T-helper 1 cell treated with Interleukin-12 subunit alpha and Interleukin-12 subunit beta and Interleukin-4 antibody, amounts not matched to agents 30 μg/mL and 1 μg/mL, for 36 hours (primary cell): ENCODE results near the gene APOL6.
"Not testable (repeated sequence)": the region's sequence is repeated elsewhere in the genome, so short reads cannot be mapped to it uniquely, and the experiment has no call there.

Experiments used
- H3K27ac Mint-ChIP-seq: one replicate; pipeline ENCODE4 v1.8.0; 2021; ENCODE audit warnings: mild to moderate bottlenecking, mixed read lengths
- H3K27me3 Mint-ChIP-seq: one replicate; pipeline ENCODE4 v1.8.0; 2021; ENCODE audit warnings: low read depth, mixed read lengths
- H3K36me3 Mint-ChIP-seq: one replicate; pipeline ENCODE4 v1.8.0; 2021; ENCODE audit warnings: low read depth, mixed read lengths
- H3K4me1 Mint-ChIP-seq: one replicate; pipeline ENCODE4 v1.8.0; 2021; ENCODE audit warnings: low read depth, mixed read lengths
- H3K4me3 Mint-ChIP-seq: one replicate; pipeline ENCODE4 v1.8.0; 2021; ENCODE audit warnings: mild to moderate bottlenecking, moderate library complexity, mixed read lengths
- H3K9me3 Mint-ChIP-seq: one replicate; pipeline ENCODE4 v1.8.0; 2021; ENCODE audit warnings: mixed read lengths

APOL6 gene

GRCh38 chr22:35663371-35663770 lies 15.1 kb downstream of the APOL6 start:
- H3K4me1 Mint-ChIP-seq = peaks cover 41% of the 10 kb centered on the region
- H3K4me3 Mint-ChIP-seq = no peak overlapping the region
- peaks cover 80% of the 10 kb centered on the region for H3K36me3 Mint-ChIP-seq
- H3K27ac Mint-ChIP-seq = peak overlapping the region; percentile 41
- no peaks in the 10 kb centered on the region for H3K27me3 Mint-ChIP-seq
- H3K9me3 Mint-ChIP-seq = peaks cover 33% of the 10 kb centered on the region

DNA sequence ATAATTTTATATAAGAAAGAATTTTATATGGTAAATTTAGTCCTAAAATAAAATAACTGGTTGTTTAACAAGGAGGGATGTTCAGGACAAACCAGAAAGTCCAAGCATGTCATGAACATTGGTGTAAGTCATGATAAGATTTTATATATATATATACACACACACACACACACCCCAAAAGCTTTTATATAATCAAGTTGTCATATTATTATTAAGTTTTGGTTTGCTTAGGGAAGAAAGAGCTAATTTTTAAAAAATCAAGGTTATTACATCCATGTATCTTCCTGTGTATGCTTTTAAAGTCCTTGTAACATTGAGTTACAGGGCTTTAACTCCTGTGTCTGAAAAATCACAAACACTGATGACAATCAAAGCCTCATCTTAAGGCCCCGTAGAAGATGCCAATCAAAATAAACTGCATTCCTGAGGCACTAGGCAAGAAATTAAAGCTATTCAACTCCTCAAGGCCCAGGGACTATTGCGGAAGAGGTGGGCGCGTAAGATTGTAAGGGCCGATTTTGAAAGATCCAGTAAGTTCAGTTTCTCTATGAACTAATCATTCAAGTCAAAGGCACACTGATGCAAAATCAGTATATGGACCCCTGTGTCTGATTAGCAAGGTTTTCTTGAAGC lies 16.8 kb downstream of the APOL6 start:
- Mint-ChIP-seq H3K27me3 (no peaks in the 10 kb centered on the region), H3K36me3 (peaks cover 68% of the 10 kb centered on the region), H3K27ac (no peak overlapping the region), H3K4me1 (peaks cover 30% of the 10 kb centered on the region), H3K9me3 (peaks cover 28% of the 10 kb centered on the region), H3K4me3 (no peak overlapping the region)

GRCh38 chr22:35666699-35667098 lies 18.5 kb downstream of the APOL6 start:
- H3K36me3 Mint-ChIP-seq = peaks cover 54% of the 10 kb centered on the region
- H3K4me3 Mint-ChIP-seq, H3K27me3 Mint-ChIP-seq: not testable (repeated sequence)
- peak overlapping the region; percentile 1 for H3K27ac Mint-ChIP-seq
- H3K9me3 Mint-ChIP-seq = peaks cover 28% of the 10 kb centered on the region
- H3K4me1 Mint-ChIP-seq = peaks cover 15% of the 10 kb centered on the region

DNA sequence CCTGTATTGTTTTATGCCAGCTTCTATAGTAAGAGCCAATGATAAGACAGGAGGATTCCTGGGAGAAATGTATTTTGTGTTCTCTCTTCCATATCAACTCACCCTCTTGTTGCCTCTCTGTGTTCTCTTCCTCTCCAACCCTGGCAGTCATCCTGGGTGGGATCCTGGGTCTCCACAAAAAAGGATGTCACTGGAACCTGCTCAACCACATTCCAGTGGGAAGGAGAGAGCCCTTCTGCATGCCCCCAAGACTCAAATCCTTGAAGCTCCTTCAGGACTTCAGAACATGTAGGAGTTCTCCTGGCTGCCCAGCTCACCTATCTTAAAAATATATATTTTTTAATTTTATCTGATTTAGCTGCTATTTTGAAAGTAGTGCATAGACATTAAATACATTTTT lies 26.1 kb downstream of the APOL6 start:
- H3K4me3 Mint-ChIP-seq = no peak overlapping the region
- no peak overlapping the region for H3K27ac Mint-ChIP-seq
- peaks cover 2% of the 10 kb centered on the region for H3K4me1 Mint-ChIP-seq
- H3K36me3 Mint-ChIP-seq = peaks cover 16% of the 10 kb centered on the region
- H3K27me3 Mint-ChIP-seq = no peaks in the 10 kb centered on the region
- peaks cover 27% of the 10 kb centered on the region for H3K9me3 Mint-ChIP-seq

DNA sequence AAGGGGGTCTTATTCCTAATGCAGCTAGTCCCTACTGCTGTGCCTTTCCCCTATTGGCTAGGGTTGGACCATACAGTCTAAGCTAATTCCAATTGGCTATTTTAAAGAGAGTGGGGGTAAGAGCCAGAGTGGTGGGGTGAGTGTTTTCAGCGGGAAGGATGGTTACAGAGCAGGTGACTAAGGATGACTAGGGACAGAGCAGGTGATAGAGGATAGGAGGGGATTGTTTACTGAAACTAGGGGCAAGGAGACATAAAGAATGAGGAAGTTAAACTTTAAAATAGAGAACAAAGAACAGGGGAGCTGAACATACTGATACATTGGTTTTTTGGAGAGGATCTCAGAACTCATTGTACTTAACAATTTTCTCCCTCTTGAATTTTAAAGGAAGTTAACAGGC lies 27.8 kb downstream of the APOL6 start:
- peaks cover 19% of the 10 kb centered on the region for H3K36me3 Mint-ChIP-seq
- not testable (repeated sequence) for H3K4me3 Mint-ChIP-seq, H3K4me1 Mint-ChIP-seq, H3K27me3 Mint-ChIP-seq, H3K27ac Mint-ChIP-seq
- peaks cover 32% of the 10 kb centered on the region for H3K9me3 Mint-ChIP-seq

- Mint-ChIP-seq H3K4me1 (peaks cover 4% of the 10 kb centered on the region), H3K4me3 (no peak overlapping the region), H3K9me3 (peaks cover 30% of the 10 kb centered on the region), H3K27me3 (no peaks in the 10 kb centered on the region), H3K27ac (no peak overlapping the region), H3K36me3 (peaks cover 20% of the 10 kb centered on the region)
Measured at GRCh38 chr22:35677460-35678187, 29.4 kb downstream of the APOL6 start.

GRCh38 chr22:35678836-35679235 lies 30.6 kb downstream of the APOL6 start:
- H3K27ac Mint-ChIP-seq = no peak overlapping the region
- H3K4me1 Mint-ChIP-seq = peaks cover 4% of the 10 kb centered on the region
- peaks cover 17% of the 10 kb centered on the region for H3K36me3 Mint-ChIP-seq
- H3K9me3 Mint-ChIP-seq = peaks cover 30% of the 10 kb centered on the region
- peaks cover 7% of the 10 kb centered on the region for H3K27me3 Mint-ChIP-seq
- H3K4me3 Mint-ChIP-seq = no peak overlapping the region

DNA sequence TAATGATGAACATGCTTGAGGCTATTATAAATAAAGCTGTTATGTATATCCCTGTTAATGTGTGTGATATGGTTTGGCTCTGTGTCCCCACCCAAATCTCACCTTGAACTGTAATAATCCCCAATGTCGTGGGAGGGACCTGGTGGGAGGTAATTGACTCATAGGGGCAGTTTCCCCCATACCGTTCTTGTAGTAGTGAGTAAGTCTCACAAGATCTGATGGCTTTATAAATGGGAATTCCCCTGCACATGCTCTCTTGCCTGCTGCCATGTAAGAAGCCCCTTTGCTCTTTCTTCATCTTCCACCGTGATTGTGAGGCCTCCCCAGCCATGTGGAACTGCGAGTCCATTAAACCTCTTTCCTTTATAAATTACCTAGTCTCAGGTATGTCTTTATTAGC lies 31.2 kb downstream of the APOL6 start:
- Mint-ChIP-seq H3K36me3 (peaks cover 12% of the 10 kb centered on the region), H3K9me3 (peaks cover 25% of the 10 kb centered on the region)
- not testable (repeated sequence) for H3K27ac Mint-ChIP-seq, H3K4me3 Mint-ChIP-seq, H3K4me1 Mint-ChIP-seq, H3K27me3 Mint-ChIP-seq

DNA sequence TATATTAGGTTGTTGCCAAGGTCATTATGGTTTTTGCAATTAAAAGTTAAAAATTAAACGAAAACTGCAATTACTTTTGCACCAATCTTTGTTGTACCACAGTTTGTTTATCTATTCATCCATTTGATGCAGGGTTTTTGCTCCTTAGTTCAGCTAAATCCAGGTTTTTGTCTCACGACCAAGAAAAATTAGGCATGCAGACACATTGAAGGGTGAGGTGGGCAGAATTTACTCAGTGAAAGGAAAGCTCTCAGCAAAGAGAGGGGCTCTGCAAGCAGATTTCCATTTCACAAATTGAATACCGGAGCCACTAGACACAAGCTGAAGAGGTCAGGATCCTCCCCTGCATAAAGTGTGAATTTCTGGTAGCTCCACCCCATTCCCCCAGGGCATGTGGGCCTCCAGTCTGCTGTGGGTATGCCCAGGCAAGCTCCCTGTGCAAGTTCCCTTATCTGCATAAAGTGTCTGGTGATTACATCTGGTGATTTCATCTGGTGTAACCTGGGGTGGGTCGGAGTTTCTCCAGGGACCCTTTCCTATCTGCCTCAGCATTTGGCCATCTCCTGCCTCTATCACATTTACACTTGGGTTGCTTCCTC lies 33.3 kb downstream of the APOL6 start:
- peaks cover 13% of the 10 kb centered on the region for H3K9me3 Mint-ChIP-seq
- H3K27me3 Mint-ChIP-seq = peaks cover 9% of the 10 kb centered on the region
- H3K4me1 Mint-ChIP-seq = peaks cover 2% of the 10 kb centered on the region
- peaks cover 7% of the 10 kb centered on the region for H3K36me3 Mint-ChIP-seq
- no peak overlapping the region for H3K4me3 Mint-ChIP-seq
- no peak overlapping the region for H3K27ac Mint-ChIP-seq

DNA sequence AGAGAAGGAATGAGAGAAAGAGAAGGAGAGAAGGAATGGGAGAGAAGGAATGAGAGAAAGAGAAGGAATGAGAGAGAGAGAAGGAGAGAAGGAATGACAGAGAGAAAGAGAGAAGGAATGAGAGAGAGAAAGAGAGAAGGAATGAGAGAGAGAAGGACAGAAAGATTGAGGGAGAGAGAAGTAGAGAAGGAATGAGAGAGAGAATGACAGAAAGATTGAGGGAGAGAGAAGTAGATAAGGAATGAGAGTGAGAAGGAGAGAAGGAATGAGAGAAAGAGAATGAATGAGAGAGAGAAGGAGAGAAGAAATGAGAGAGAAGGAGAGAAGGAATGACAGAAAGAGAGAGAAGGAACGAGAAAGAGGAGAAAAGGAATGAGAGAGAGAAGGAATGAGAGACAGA lies 35.3 kb downstream of the APOL6 start:
- peaks cover 9% of the 10 kb centered on the region for H3K9me3 Mint-ChIP-seq
- no peak overlapping the region for H3K4me3 Mint-ChIP-seq
- H3K27me3 Mint-ChIP-seq = peaks cover 9% of the 10 kb centered on the region
- H3K4me1 Mint-ChIP-seq = peaks cover 2% of the 10 kb centered on the region
- H3K27ac Mint-ChIP-seq = no peak overlapping the region
- H3K36me3 Mint-ChIP-seq = peaks cover 4% of the 10 kb centered on the region

DNA sequence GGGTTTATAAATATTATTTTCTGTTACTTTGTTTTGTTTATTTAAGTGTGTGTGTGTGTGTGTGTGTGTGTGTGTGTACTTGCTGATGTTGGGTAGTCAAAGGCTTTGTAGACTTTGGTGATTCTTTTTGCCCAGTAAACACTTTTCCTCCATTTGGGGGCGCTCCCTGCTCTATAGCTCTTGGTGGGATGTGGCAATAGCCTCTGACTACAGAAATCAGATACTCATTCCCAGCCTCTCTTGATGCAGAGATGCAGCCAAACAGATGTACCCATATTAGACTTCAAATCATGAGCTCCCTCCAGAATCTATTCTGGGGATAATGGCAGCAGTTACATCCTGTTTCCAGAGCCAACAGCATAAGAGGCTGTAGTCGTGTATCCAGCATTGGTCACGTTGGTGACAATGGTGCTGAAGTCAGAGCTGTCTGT lies 36.0 kb downstream of the APOL6 start:
- no peak overlapping the region for H3K4me3 Mint-ChIP-seq
- H3K9me3 Mint-ChIP-seq = peaks cover 9% of the 10 kb centered on the region
- peaks cover 2% of the 10 kb centered on the region for H3K4me1 Mint-ChIP-seq
- peaks cover 4% of the 10 kb centered on the region for H3K36me3 Mint-ChIP-seq
- H3K27me3 Mint-ChIP-seq = peaks cover 9% of the 10 kb centered on the region
- H3K27ac Mint-ChIP-seq = no peak overlapping the region

GRCh38 chr22:35684732-35685131 lies 36.5 kb downstream of the APOL6 start:
- Mint-ChIP-seq H3K36me3 (peaks cover 4% of the 10 kb centered on the region), H3K4me3 (no peak overlapping the region), H3K27me3 (peaks cover 9% of the 10 kb centered on the region), H3K9me3 (peaks cover 9% of the 10 kb centered on the region), H3K4me1 (peaks cover under 1% of the 10 kb centered on the region), H3K27ac (no peak overlapping the region)

GRCh38 chr22:35685731-35686130 lies 37.5 kb downstream of the APOL6 start:
- peaks cover 7% of the 10 kb centered on the region for H3K9me3 Mint-ChIP-seq

DNA sequence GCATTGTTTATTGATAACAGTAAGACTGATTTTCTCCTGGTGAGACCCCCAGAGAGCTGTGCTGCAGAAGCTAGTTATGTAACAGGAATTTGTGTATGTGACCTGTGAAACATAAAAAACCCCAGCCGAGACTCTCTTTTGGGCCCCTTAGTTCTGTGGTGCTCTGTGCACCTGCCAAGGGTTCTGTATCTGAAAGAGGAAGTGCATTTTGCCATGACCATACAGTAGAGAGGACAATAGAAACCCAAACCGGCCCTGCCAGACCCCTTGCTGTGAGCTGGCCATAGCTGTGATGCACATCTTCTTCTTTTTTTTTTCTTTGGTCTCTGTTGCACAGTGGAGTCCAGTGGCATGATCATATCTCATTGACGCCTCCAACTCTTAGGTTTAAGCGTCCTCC lies 38.1 kb downstream of the APOL6 start:
- Mint-ChIP-seq H3K27me3 (peaks cover 9% of the 10 kb centered on the region), H3K9me3 (peaks cover 5% of the 10 kb centered on the region), H3K4me1 (no peaks in the 10 kb centered on the region), H3K4me3 (no peak overlapping the region), H3K27ac (no peak overlapping the region), H3K36me3 (peaks cover 2% of the 10 kb centered on the region)

More at GRCh38 chr22:35685731-35686130, 37.5 kb downstream of the APOL6 start:
- Mint-ChIP-seq H3K4me1 (no peaks in the 10 kb centered on the region), H3K27ac (no peak overlapping the region), H3K27me3 (peaks cover 9% of the 10 kb centered on the region), H3K36me3 (peaks cover 4% of the 10 kb centered on the region), H3K4me3 (no peak overlapping the region)

DNA sequence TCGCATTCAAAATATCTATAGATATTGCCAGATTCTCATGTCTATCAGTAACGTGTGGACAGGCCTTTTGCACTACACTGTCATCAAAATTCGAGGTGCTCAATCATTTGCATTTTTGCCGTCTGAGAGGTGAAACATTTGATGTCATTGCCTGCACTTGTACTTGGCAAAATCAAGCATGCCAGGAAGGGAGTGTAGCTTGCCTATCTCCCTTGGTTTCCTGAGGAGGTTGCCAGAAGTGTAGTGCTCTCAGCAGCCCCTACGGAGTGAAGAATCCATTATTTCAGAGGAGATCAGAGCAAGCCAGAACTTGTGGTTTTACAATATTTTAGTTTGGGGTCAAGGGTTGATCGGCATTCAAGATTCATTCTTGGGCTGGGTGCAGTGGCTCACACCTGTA lies 39.2 kb downstream of the APOL6 start:
- Mint-ChIP-seq H3K27me3 (peaks cover 9% of the 10 kb centered on the region), H3K9me3 (no peaks in the 10 kb centered on the region), H3K4me1 (no peaks in the 10 kb centered on the region), H3K4me3 (no peak overlapping the region), H3K27ac (no peak overlapping the region), H3K36me3 (no peaks in the 10 kb centered on the region)
